Cardiac fibroblast (primary cell): ENCODE data around the gene MFF.
"Not testable (repeated sequence)": the region's sequence is repeated elsewhere in the genome, so short reads cannot be mapped to it uniquely, and the experiment has no call there.

Experiments
- DNase-seq, 2 donors: peaks; one replicate each; pipeline versions ENCODE4 v3.0.0 to v3.0.0-alpha.2; 2010; ENCODE audit warnings: low read depth in 2 of 2
- H3K4me3 ChIP-seq, 2 donors: replicated peaks in 1 of 2; 1 replicate in 1 of 2; 2 replicates in 1 of 2; pipeline ENCODE4 v1.5.1; 2011; ENCODE audit warnings: low read depth in 2 of 2, low read length in 2 of 2, mild to moderate bottlenecking in 2 of 2, moderate library complexity in 1 of 2
- CTCF ChIP-seq: IDR thresholded peaks from one replicate; pipeline ENCODE4 v1.5.1; 2011; ENCODE audit warnings: low read depth, mild to moderate bottlenecking, low read length, inconsistent platforms

The MFF gene

GRCh38 chr2:227344231-227344630, 19.2 kb downstream of the MFF start:
- DNase-seq = no peak
- H3K4me3 ChIP-seq = no peak overlapping the region
- no peak for TF ChIP-seq CTCF

- H3K4me3 ChIP-seq = no peak overlapping the region
- TF ChIP-seq CTCF = no peak
- no peak for DNase-seq
Measured at GRCh38 chr2:227347117-227347516, 22.1 kb downstream of the MFF start.

GRCh38 chr2:227348324-227348723, 23.3 kb downstream of the MFF start:
- H3K4me3 ChIP-seq = no peak overlapping the region
- no peak for DNase-seq
- TF ChIP-seq CTCF = no peak

- no peak for TF ChIP-seq CTCF
- no peak overlapping the region for H3K4me3 ChIP-seq
- no peak for DNase-seq
Measured at GRCh38 chr2:227349989-227350612, 25.1 kb downstream of the MFF start.

- TF ChIP-seq CTCF = no peak
- H3K4me3 ChIP-seq = no peak overlapping the region
- no peak for DNase-seq
Measured at GRCh38 chr2:227351639-227352038, 26.6 kb downstream of the MFF start.

GRCh38 chr2:227360351-227360750, 35.3 kb downstream of the MFF start:
- no peak overlapping the region for H3K4me3 ChIP-seq
- no peak for DNase-seq
- no peak for TF ChIP-seq CTCF

- H3K4me3 ChIP-seq = no peak overlapping the region
- DNase-seq = peak in 1 of 2 donors; percentile 52
- peak; percentile 33 for TF ChIP-seq CTCF
Measured at GRCh38 chr2:227363756-227364155, 38.7 kb downstream of the MFF start.

GRCh38 chr2:227364585-227365263, 39.7 kb downstream of the MFF start:
- not testable (repeated sequence) for H3K4me3 ChIP-seq
- DNase-seq = peak; percentile 48 to 63
